C4-2B (cell line): ENCODE results near the gene BTNL8.
A peak's percentile ranks its signal among the peaks of the same experiment; 100 is the strongest.

Source experiments
- H3K27ac ChIP-seq: fragments of 450-650 bp; 2 replicates; pipeline ENCODE4 v1.5.1; 2017
- ZFX ChIP-seq: fragments of 450-650 bp; IDR thresholded peaks from 2 replicates; pipeline ENCODE4 v1.6.1; 2017
- TF ChIP-seq, protein P1 (sequence below): fragments of 450-650 bp; conservative IDR thresholded peaks from 2 replicates; pipeline ENCODE4 v1.5.1; 2017; ENCODE audit warnings: mild to moderate bottlenecking

The BTNL8 gene

DNA sequence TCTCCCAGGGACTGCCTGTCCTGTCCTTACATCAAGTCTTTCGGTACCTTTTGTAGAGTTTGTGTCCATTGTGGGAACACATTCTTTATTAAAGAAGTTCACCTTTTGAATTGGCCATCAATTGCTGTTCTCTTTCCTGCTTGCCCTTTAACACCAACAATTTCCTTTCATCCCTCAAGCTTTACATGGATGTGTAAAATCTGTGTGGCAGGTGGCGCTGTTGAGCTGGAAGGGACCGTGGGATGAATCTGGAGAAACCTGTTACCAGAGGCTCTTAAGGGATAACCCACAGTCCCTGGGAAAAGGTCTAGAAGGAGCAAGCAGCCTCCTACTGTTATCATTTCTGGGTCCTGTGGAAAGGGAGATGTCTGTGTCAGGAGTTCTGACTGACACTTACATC is 30.0 kb upstream of the BTNL8 start:
- no peak overlapping the region for H3K27ac ChIP-seq
- no peak for TF ChIP-seq ZFX
- TF ChIP-seq, protein P1, sequence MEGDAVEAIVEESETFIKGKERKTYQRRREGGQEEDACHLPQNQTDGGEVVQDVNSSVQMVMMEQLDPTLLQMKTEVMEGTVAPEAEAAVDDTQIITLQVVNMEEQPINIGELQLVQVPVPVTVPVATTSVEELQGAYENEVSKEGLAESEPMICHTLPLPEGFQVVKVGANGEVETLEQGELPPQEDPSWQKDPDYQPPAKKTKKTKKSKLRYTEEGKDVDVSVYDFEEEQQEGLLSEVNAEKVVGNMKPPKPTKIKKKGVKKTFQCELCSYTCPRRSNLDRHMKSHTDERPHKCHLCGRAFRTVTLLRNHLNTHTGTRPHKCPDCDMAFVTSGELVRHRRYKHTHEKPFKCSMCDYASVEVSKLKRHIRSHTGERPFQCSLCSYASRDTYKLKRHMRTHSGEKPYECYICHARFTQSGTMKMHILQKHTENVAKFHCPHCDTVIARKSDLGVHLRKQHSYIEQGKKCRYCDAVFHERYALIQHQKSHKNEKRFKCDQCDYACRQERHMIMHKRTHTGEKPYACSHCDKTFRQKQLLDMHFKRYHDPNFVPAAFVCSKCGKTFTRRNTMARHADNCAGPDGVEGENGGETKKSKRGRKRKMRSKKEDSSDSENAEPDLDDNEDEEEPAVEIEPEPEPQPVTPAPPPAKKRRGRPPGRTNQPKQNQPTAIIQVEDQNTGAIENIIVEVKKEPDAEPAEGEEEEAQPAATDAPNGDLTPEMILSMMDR = peak; percentile 93

DNA sequence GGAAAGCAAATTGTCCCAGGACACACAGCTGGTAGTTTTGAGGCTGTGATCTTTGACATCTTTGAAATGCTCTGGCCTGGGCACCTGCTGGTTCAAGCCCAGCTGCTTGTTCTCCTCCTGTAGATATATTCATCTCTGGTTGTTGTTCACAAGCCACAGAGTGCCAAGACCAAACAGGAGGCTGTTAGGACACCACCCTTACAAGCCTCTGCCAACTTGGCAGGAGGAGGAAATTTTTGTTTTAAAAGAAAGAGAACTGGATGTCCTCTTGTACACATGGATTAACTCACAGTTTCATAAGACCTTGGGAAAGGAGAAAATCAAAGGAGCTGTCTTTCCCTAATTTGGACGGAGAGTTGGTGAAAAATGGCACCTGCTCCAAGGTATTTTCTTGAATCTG is 29.4 kb upstream of the BTNL8 start:
- H3K27ac ChIP-seq = no peak overlapping the region
- TF ChIP-seq, protein P1 = no peak
- TF ChIP-seq ZFX = no peak

DNA sequence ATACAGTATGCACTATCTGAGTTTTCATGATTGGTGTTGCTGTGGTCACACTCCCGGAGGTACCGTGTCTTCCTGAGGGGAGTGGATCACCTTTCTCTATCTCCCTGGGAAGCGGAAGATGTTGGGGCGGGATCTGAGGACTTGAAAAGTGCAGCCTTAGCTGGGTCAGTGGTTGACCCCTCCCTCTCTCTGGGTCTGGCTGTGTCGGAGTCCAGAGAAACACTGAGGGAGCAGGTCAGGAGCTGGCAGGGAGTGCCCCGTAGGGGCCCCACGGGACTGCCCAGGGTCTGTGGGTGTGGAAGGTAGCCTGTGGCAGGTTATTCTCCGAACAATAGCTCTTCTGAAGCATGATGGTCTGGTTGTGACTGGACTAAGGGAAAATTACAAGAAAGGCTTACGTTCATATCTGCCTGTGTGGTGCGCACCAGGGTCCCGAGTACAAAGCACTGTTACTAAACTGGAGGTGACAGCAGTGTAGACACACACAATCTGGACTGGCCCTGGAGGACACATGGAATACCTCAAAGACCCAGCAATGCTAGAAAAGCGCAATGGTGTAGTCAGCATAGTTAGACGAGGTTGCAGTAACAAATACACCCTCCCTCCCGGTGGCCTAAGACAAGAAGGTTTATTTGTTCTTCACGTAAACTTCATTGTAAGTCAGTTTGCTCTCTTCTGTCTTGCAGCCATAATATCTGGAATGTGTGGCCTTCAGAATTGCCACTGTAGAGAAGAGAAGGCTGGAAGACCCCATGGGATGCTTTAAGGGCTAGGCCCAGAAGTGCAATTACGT is 28.5 kb upstream of the BTNL8 start:
- no peak for TF ChIP-seq ZFX
- TF ChIP-seq, protein P1 = no peak
- H3K27ac ChIP-seq = no peak overlapping the region

DNA sequence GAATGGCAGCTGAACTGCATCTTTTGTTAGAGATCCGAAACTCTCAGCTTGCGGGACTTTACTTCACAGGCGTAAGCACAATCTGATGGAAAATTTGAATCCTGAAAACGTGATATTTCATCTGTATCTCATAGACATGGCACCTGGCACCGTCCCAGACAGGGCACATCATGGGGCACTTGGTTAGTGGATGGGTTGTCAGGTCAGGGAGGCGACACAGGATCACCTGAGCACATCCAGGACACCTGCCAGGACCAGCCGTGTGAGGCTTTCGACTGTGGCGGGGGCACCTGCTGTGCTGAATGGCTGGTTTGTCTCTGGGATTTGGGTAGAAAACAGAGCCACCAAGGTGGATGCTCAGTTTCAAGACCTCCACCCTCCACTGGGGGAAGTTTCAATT is 26.5 kb upstream of the BTNL8 start:
- TF ChIP-seq, protein P1 = no peak
- no peak for TF ChIP-seq ZFX

DNA sequence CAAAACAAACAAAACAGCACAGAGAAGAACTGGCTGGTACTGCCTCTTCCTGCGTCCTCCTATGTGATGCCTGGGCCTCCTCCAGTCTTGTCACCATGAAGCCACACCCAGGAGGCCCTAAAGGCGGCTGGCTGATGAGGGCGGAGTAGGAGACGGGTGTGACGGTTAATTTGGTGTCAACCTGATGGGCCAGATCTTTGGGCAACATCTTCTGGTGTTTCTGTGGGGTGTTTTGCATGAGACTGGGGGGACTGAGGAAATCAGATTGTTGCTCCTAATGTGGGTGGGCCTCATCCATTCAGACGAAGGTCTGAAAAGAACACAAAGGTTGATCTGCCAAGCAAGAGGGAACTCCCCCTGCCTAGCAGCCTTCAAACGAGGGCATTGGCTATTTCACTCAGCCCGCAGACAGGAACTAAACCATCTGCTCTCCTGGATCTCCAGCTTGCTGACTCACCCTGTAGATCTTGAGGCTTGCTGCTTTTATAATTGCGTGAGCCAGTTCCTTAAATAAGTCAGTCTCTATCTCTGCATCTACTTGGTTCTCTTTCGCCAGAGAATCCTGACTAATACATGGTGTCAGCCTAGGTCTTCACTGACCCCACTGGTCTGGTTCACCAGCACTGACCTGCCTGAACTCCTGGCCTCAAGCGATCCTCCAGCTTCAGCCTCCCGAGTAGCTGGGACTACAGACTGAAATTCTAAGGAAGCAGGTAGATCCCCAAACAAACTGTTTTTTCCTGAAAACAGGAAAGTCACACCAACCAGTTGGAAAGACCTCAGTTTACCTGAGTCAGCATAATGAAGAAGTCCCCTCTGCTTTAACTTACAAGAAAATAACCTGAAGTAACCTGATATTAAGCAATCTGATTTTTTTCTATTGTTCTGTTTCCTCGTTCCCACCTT is 25.1 kb upstream of the BTNL8 start:
- TF ChIP-seq, protein P1 = no peak
- TF ChIP-seq ZFX = no peak
- no peak overlapping the region for H3K27ac ChIP-seq

More for the DNA sequence above, 26.5 kb upstream of the BTNL8 start:
- no peak overlapping the region for H3K27ac ChIP-seq

DNA sequence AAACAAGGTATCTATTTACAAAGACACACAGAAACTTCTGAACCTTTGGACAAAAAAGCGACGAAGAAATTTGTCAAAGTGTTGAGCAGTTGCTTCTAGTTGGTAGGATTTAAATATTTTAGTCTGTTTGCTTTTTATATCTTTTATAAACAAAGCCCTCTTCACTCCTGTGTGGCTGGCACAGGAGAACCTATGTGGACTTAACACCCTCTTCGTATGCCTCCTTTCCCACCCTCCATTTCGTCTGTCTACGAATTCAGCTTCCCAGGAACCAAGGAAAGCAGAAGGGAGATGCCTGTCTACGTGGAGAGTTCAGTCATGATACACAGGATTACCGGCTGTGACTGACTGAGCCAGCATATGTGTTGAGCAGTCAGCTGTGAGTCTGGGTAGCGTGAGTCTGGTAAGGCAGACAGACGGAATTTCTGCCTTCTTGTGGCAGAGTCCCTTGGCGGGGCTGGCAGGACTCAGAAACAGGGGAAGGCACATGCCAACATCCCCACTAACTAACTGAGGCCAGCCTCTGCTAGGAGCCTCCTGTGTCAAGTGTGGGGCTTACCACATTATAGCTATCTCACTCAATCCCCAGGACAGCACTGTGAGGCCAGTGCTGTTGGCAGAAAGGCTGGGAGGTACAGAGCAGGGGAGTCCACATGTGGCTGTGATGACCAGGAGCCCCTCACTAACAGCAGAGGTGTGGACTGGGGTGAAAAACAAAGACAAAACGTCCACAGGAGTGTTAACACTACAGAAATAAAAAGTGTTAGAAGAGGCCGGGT is 24.0 kb upstream of the BTNL8 start:
- TF ChIP-seq, protein P1 = no peak
- no peak for TF ChIP-seq ZFX
- no peak overlapping the region for H3K27ac ChIP-seq
